Germinal center (tissue), 1 donor: ENCODE measurements around the gene NPIPB6.
"Not testable (repeated sequence)": the region's sequence is repeated elsewhere in the genome, so short reads cannot be mapped to it uniquely, and the experiment has no call there.

Experiments
- DNase-seq: peaks from one replicate; pipeline ENCODE4 v3.0.0; 2012; ENCODE audit warnings: mixed read lengths, low spot score

The NPIPB6 gene

GRCh38 chr16:28363408-28363807 is at the start of gene NPIPB6:
Gene NPIPB6, minus strand, starts transcription at chr16:28363508. Its CDS starts 686 bp downstream, at chr16:28362822.
- DNase-seq: not testable (repeated sequence)

GRCh38 chr16:28403220-28404072 is 40.1 kb upstream of the NPIPB6 start, which contains the start of gene EIF3CL:
Gene EIF3CL, minus strand, starts transcription at chr16:28403841. Its CDS starts 223 bp downstream, at chr16:28403618.
- not testable (repeated sequence) for DNase-seq

DNA sequence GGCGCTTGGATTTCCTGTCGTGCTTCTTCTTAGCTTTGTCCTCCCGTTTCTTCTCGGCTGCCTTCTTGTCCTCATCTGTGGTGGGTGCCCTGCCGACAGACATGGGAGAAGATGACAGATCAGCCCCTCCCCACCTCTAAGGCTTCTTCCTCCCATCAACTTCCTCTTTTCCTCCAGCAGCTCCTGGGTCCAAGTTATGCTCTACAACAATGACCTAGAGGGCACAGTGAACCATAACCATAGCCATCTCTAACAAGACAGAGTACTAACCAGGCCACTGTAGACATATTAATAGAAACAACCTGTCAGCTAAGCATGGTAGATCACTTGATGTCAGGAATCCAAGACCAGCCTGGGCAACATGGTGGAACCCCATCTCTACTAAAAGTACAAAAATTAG is 28.7 kb upstream of the NPIPB6 start:
- not testable (repeated sequence) for DNase-seq

GRCh38 chr16:28382177-28382867 is 19.0 kb upstream of the NPIPB6 start:
- DNase-seq: not testable (repeated sequence)

DNA sequence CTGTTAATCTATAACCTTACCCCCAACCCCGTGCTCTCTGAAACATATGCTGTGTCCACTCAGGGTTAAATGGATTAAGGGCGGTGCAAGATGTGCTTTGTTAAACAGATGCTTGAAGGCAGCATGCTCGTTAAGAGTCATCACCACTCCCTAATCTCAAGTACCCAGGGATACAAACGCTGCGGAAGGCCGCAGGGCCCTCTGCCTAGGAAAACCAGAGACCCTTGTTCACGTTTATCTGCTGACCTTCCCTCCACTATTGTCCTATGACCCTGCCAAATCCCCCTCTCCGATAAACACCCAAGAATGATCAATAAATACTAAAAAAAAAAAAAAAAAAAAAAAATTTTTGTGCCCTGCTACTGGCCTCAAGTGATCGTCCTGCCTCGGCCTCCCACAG is 14.5 kb upstream of the NPIPB6 start:
- not testable (repeated sequence) for DNase-seq

DNA sequence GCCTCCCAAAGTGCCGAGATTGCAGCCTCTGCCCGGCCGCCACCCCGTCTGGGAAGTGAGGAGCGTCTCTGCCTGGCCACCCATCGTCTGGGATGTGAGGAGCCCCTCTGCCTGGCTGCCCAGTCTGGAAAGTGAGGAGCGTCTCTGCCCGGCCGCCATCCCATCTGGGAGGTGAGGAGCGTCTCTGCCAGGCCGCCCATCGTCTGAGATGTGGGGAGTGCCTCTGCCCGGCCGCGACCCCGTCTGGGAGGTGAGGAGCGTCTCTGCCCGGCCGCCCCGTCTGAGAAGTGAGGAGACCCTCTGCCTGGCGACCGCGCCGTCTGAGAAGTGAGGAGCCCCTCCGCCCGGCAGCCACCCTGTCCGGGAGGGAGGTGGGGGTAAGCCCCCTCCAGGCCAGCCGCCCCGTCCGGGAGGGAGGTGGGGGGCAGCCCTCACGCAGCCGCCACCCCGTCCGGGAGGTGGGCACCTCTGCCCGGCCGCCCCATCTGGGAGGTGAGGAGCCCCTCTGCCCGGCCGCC is 13.9 kb upstream of the NPIPB6 start:
- DNase-seq: not testable (repeated sequence)

DNA sequence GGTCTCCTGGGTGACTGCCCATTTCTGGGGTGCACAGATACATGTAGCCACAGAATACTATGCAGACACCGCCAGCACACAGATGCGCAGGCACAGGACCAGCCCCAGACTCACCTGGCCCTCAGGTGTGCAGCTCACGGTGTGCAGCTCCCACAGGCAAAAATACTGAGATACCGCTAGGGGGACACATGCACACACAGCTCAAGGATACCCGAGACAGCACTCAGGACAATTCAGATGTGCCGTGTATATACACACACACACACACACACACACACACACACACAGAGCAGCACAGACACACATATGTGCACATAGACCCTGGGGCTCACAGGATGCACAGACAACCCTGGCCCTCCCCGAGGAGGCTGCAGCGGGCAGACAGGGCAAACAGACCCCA is 11.8 kb upstream of the NPIPB6 start:
- DNase-seq: not testable (repeated sequence)

- DNase-seq: not testable (repeated sequence)
Observed at GRCh38 chr16:28374281-28374680, 11.0 kb upstream of the NPIPB6 start.

GRCh38 chr16:28367926-28368325 is 4.6 kb upstream of the NPIPB6 start:
- DNase-seq: not testable (repeated sequence)

DNA sequence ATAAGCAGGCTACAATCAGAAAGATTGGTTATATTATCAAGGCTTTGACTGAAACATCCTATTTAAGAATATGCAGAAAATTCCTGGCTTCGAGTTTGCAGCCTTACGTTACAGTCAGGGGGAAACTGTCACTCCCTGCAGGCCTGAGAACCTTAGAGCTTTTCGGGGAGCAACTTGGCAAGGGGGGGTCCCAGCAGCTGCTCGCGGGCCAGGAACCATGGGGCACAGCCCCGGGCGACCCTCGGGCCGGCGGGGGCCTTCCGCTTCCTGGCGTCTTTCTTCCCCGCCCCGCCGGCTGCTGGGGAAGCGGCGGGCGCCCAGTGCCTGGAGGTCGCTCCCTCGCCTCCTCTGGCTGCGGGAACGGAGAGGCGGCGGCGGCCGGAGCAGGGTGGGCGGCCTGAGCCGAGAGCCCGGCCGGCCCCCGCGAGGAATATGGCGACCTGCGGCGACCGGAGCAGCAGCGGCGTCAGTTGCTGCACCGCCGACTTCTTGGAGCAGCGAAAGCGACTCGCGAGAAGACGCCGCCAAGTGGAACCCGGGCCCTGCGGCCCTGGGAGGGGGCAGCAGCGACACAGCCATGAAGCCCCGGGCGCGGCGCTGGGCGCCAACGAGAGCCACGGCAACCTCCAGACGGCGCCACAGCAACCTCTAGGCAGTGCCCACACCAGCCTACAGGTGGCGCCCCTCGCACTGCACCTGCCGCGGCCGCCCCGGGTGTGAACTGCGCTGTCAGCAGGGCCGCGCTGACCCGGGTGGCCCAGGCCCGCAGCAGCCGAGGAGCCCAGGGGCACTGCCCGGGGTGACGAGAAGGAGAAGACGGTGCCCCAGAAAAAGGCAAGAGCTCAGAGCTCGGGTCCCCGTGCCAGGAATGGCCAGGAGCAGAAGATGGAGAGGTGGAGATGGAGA is 1.2 kb upstream of the NPIPB6 start:
- DNase-seq: not testable (repeated sequence)

GRCh38 chr16:28362600-28362999 is 708 bp downstream of the NPIPB6 start:
- not testable (repeated sequence) for DNase-seq

DNA sequence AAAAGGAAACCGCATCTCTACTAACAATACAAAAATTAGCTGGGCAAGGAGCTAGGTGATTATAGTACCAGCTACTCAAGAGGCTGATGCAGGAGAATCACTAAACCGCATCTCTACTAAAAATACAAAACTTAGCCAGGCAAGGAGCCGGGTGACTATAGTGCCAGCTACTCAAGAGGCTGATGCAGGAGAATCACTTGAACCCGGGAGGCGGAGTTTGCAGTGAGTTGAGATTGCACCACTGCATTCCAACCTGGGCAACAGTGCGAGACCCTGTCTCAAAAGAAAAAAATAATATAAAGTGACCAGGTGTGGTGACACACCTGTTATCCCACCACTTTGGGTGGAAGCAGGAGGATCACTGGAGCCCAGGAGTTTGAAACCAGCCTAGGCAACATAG is 25.1 kb downstream of the NPIPB6 start:
- not testable (repeated sequence) for DNase-seq

DNA sequence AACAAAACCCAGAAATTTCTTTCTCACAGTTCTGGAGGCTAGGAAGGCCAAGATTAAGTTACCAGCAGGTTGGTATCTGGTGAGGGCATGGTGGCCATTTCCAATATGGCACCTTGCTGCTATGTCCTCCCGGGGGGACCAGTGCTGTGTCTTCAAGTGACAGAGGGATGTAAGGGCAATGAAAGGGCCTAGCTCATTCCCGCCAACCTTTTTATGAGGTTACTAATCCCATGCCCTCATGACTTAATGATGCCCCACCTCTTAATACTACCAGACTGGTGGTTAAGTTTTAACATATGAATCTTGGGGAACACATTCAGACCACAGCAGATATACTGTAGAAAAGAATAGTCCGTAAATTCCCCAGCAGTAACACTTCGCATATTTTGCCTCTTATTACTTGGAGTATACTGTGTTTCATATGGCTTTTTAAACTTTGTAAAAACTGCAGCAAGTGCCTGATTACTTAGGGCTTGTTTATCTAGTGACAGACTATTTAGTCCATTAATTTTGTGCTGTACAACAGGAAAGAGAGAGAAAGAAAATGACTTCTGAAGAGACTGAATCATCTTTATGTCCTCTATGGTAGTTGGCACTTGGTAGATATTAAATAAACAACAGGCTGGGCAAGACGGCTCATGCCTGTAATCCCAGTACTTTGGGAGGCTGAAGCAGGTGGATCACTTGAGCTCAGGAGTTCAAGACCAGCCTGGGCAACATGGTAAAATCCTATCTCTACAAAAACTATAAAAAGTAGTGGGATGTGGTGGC is 26.2 kb downstream of the NPIPB6 start:
- not testable (repeated sequence) for DNase-seq

DNA sequence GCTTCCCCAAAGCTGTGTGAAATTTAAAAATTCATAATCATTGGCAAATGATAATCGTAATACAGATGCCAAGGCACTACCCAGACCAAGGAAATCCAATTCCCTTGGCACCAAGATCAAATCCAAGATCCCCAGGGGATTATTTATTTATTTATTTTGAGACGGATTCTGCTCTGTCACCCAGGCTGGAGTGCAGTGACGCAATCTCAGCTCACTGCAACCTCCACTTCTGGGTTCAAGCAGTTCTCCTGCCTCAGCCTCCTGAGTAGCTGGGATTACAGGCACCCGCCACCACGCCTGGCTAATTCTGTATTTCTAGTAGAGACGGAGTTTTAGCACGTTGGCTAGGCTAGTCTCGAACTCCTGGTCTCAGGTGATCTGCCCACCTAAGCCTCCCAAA is 27.6 kb downstream of the NPIPB6 start:
- DNase-seq: not testable (repeated sequence)

DNA sequence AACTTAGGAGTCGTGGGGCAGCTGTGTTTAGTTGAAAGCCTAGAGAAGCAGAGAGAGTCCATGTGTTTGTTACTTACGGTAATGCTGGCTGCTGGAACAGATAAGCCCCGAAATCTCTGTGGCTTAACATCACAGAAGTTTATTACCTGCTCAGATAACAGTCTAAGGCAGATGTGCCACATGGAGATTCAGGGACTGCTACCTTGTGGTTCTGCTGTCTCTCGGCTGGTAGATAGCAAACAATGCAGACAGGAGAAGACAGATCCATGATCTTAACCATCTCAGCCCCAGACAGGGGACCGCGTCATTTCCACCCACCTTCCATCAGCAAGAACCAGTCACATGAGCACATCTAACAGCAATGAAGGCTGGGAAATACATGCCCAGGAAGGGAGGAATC is 30.7 kb downstream of the NPIPB6 start:
- DNase-seq: not testable (repeated sequence)

DNA sequence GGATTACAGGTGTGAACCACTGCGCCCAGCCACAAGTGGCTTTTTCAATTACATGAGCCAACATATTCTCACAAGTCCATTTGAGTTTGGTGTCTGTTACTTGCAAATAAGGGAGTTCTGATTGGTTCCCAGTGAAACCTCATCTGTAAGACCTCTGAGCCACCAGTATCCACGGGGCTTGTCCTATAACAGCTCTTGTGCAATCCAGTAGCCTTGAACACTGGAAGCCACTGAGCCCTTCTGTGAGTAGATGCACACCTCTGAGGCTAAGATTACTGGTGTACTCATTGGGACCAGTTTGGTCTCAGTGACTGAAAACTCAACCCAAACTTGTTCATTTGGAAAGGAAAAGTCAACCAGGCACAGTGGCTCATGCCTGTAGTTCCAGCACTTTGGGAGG is 32.3 kb downstream of the NPIPB6 start:
- DNase-seq: not testable (repeated sequence)

DNA sequence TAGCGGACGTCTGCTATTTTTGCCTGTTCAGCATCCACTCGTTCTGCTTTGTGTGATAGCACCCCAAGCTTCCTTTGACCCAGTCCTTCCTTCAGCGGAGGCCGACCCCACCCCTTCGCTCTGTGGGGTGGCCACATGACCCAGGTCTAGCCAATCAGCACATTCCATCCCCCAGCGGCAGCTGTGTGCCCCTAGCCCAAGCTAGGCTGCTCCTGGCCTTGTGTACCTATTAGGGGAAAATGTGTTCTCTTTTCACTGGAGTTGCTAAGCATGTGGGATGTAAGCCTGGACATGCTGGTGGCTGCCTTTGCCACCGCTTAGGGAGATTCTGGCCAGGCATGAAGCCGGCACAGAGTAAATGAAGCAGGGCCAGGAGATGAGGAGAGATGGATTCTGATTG is 33.1 kb downstream of the NPIPB6 start:
- DNase-seq: not testable (repeated sequence)

GRCh38 chr16:28326881-28327610 is 36.3 kb downstream of the NPIPB6 start:
- peak; percentile 83 for DNase-seq

GRCh38 chr16:28324887-28325279 is 38.4 kb downstream of the NPIPB6 start:
- DNase-seq: no peak

GRCh38 chr16:28324235-28324886 is 38.9 kb downstream of the NPIPB6 start:
- DNase-seq: no peak
